Hematopoietic multipotent progenitor cell treated with erythropoietin and hydrocortisone succinate and interleukin-3 and kit ligand, for 15 days (in vitro differentiated cells): ENCODE data around the gene ZNF845.
A peak's percentile ranks its signal among the peaks of the same experiment; 100 is the strongest.
"Not testable (repeated sequence)": the region's sequence is repeated elsewhere in the genome, so short reads cannot be mapped to it uniquely, and the experiment has no call there.

Experiments
- DNase-seq: peaks from one replicate; pipeline ENCODE4 v3.0.0-alpha.2; 2015; ENCODE audit warnings: low spot score

The ZNF845 gene

DNA sequence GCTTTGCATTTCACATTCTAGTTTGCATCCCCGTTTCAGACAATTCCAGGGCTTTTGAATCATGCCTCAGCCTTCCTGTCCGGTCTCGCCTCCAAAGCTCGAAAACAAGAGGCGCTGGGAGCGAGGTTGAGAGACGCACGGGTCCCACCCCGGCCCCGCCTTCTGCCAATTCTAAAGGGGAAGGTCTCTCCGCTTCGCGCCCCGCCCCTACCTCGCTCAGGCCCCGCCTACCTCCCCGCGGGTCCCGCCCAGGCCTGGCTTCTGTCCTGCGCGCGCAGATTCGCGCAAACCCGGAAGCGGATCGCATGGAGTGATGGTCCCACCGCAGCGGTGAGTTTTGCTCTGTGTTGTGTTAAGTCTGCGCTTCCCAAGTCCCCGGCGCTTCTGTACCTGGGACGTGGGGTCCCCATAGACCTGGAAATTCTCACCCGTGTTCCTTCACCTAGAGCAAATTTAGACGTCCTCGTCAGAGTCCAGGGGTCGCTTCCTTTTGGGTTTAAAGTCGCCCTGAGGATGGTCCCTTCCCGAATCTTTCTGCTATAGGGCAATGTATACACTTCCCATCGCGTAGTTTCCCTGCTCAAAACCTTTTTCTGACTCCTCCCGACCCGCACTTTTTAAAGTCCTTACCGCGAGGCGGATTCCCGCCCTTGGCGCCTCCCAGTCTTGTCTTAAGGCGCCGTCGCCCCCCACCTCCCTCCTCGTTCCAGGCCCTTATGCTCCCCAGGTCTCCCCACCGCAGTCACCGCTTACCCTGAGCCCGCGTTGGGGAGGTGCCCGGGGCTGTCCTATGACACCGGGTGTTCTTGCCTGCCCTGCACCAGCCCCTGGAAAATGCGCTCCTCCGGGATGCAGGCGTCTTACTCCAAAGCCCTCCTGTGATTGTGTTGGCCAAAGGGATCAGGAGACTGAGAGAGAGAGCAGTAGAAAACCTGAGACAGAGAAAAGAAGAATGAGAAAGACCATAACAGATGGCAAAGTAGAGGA, at the start of gene ZNF845:
Gene ZNF845 (plus strand): TSS at position 287 of the 987 bp plus-strand sequence. CDS start 7,559 bp downstream, outside the sequence.
- DNase-seq, result peak; percentile 83

DNA sequence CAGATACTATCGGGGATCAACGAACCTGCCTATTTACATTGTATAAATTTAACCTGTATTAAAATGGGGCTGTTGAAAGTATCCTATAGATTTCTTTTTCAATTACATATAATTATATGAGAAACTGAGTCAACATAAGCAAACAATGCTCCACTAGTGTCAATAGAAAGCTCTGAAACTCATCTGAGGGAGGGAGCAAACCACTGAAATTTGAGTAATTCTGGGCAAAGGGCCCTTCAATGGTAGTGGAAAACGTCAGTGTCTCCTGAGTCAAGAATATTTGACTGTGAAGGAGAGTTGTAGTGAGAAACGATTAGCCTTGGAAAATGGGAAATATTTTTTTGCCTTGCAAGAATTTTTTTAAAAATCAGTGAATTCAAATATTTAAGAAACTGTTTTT, 48.5 kb upstream of the ZNF845 start:
- DNase-seq, result no peak

DNA sequence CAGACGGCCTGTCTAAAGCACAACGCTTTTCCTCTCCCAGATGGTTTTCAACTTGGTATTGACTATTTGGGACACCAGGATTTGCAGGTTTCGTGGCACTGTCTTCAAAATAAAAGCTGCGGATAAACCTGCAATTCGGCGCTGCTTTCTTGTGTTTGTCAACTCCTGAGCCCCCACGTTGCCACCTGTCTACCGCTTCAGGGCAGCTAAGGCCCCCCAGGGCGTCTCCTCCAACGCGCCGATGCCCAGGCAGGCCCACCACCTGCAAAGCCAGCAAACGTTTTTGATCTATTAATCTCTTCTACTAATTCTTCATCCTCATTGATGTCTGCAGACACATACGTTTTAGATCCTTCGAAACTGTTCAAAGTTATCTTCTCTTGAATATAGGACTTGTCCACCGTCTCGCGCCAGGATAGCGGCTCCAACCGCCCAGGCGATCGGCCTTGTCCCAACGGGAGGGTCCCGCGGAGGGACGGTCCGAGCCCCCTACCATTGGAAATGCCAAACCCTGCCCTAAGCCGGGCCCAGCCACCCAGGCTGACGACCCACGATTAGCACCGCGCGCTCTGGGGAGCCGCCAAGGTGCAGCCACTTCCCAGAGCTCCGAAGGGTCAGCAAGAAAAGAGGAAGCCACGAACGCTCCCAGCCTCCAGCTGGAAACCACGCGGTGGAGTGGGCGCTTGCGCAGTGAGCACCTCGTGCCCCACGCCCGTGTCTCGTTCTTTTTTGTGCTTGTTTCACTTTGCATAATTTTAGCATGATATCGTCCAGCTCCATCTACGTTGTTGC, 42.6 kb upstream of the ZNF845 start:
- no peak for DNase-seq

DNA sequence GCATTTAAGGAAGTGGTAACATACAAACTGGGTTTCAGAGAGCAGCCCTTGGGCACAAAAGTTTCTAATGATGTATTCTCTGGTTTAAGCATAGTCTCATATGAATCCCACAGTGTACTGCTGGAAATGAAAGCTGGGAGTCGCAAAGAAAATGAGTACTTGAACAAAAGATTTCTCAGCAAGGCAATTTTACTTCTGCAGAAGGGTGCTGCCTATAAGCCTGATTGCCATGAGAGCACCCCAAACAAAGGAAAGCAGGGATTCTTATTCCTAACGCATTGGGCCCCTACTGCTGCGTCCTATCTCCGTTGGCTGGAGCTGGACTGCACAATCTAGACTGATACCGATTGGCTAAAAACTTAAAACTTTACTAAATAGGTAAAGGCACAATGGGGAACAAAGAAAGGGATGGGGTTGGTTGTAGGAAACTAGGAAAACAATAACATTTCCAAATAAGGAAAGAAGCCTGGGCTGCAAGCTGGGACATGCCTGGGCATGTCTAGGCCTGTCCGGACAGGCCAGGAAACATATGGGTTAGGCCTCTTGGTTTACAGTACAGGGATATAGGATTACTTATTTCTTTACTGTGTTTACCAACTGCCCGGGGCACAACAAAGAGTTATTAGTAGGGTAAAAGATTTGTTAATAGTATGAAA, 38.6 kb upstream of the ZNF845 start:
- no peak for DNase-seq

- not testable (repeated sequence) for DNase-seq
Measured at GRCh38 chr19:53301341-53301740, 32.2 kb upstream of the ZNF845 start.

DNA sequence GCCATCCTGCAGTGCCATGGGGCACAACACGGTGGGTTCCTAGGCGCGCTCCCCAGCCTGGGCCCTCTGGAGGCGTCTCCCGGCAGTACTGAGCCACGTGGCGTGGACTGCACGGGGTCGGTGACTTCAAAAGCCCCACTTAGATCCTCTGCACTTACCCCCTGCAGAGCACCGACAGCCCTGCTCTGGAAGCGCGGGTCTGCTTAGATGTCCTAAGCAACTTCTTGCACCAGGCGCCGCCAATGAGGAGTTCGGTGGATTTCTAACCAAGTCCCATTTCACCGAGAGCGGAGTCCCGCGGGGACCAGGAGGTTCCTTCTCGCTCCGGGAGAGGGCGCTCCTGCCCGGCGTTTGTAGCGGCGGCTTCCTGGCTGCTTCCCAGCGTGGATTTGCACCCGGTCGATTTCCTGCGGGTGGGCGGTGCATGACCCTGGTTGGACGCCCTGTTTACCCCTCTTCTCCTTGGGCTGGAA, 25.2 kb upstream of the ZNF845 start:
- no peak for DNase-seq

DNA sequence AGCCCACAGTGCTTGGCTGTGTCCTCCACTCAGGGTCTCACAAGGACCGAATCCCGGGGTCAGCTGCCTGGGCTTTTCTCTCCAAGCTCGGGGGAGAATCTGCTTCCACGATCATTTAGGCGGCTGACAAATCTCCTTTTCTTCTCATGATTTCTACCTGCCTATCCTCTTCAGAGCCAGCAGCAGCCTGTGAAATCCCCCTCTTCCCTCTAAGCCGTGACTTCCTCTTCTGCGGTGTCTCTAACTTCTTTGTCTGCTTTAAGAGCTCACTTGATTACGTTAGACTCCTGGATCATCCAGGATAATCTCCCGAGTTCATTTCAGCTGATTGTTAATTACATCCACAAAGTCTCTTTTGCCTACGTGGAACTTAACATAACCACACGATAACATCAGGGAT, 22.5 kb upstream of the ZNF845 start:
- DNase-seq, result no peak

DNA sequence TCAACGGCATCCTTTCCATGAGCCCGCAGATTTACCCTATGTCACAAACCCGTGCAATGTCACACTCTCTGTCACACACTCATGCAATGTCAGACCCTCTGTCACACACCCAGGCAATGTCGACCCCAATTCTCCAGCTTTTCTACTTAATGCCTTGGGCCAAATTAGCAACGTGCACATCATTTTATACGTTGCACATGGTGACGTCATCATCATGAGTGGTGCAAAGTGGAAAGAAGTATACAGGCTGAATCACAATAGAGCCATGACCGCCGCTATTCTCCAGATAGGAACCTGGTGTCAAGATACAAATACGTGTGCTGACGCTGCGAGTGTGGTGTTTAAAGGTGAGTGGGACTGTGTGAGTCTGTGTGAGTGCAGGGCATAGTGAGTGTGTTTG, 21.7 kb upstream of the ZNF845 start:
- no peak for DNase-seq

DNA sequence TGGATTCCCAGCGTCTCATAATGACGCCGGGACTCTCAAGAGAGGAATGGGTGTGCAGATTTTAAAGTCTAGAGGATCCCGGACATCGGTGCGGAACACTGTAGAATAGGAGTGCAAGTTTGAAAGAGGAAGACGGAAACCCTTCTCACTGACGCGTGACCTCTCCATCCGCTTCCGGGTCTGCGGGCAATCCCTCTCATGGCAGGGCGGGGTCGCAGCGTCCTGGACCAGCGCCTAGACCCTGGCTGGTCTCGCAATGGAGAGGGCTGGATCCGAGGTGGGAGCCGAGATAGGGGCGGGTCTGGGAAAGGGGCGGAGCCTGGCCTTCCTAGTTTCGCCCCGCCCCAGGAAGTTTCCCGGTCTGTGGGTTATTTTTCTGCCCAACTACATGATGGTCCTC, 4.6 kb upstream of the ZNF845 start:
- DNase-seq, result no peak

DNA sequence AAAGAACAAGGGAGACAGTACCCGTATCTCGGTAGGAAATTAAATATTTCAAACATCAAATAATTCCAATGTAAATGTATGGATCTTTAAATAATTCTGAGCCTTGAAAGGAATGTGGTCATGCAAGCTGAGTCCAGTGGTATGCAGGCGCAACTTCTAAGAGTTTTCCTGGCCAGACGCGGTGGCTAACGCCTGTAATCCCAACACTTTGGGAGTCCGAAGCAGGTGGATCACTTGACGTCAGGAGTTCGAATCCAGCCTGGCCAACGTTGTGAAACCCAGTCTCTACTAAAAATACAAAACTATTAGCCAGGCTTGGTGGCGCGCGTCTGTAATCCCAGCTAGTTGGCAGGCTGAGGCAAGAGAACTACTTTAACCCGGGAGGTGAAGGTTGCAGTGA, 1.1 kb upstream of the ZNF845 start:
- no peak for DNase-seq

- DNase-seq, result no peak
Measured at GRCh38 chr19:53333066-53333462, 485 bp upstream of the ZNF845 start.

DNA sequence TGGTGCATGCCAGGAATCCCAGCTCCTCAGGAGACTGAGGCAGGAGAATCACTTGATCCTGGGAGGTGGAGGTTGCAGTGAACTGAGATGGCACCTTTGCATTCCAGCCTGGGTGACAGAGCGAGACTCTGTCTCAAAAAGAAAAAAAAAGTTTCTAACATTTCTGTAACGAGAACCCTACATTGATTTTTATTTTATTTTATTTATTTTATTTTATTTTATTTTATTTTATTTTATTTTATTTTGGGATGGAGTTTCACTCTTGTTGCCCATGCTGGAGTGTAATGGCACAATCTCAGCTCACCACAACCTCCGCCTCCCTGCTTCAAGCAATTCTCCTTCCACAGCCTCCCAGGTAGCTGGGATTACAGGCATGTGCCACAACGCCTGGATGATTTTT, 10.9 kb downstream of the ZNF845 start:
- not testable (repeated sequence) for DNase-seq

DNA sequence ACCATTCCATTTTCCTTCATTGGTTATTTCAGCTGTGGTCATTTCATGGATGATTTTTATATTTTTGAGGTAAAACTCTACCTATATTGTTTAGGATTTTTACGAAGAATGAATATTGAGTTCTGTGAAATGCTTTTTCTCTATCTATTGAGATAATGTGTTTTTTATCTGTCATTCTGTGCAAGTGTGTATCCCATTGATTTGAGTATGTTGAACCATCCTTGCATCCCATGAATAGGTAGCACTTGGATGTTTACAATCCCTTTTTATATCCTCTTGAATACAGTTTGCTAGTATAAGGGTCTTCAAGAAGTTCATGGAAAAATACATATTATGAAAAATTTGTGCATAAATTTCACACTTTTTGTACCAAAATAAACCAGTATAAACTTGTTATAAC, 22.2 kb downstream of the ZNF845 start:
- no peak for DNase-seq

- no peak for DNase-seq
Measured at GRCh38 chr19:53357821-53358581, 24.5 kb downstream of the ZNF845 start.

DNA sequence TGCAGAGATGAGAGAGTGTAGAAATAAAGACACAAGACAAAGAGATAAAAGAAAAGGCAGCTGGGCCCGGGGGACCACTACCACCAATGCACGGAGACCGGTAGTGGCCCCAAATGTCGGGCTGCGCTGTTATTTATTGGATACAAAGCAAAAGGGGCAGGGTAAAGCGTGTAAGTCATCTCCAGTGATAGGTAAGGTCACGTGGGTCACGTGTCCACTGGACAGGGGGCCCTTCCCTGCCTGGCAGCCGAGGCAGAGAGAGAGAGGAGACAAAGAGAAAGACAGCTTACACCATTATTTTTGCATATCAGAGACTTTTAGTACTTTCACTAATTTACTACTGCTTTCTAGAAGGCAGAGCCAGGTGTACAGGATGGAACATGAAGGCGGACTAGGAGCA, 26.5 kb downstream of the ZNF845 start:
- not testable (repeated sequence) for DNase-seq

GRCh38 chr19:53365134-53365898, 31.8 kb downstream of the ZNF845 start, which contains the start of gene ZNF525:
ZNF525 (plus strand) TSS chr19:53365705; CDS start chr19:53372282, 6,577 bp downstream.
- peak; percentile 72 for DNase-seq

- DNase-seq, result peak; percentile 6
Measured at GRCh38 chr19:53365899-53366493, 32.4 kb downstream of the ZNF845 start.

DNA sequence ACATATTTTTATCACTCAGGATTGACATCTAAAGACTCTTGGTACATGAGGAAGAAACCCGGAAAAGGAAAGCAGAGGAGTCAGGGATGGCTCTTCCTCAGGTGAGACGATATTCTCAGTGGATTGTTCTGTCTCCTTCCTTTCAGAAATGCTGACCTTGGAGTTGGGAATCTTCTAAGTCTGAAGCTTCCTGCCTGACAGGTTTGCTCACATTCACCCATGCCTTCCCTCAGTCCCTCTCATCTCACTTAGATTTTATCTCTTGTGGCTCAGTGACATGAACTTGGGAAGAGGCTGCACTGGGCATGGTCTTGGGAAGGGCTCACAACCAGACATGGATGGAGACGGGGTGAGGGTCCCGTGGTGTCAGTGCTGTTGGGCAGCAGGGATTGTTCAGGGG, 38.6 kb downstream of the ZNF845 start:
- DNase-seq, result no peak

GRCh38 chr19:53374288-53374687, 40.7 kb downstream of the ZNF845 start:
- no peak for DNase-seq

GRCh38 chr19:53374743-53375142, 41.2 kb downstream of the ZNF845 start:
- DNase-seq, result no peak
